ENCODE results near the gene ZNF500. TPM values are rescaled to one million over a fixed set of nuclear protein-coding genes. Genes with fewer than 3 reads are reported as not detected.

ZNF500 gene
- polyA plus RNA-seq, 1 of the 3 experiments (the other 2 are of a cell fraction): 6.3 TPM

DNA sequence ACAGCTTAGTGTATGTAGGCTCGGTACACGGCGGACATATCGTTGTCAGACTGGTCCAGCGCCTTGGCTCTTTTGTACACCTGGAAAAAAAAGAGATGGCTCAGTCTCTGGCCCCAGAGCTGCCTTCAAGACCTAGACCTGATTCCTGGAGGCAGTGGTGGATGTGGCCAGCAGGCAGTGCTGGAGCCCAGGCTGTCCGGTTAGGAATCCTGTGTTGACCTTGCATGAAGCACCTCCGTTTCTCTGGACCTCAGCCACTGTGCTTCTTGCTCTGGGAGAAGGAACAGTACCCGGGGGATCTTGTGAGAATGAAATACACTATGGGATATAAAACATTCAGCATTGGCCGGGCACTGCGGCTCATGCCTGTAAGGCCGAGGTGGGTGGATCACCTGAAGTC, 38.3 kb upstream of the ZNF500 start:
- DNase-seq: no peak
- 0 out of 2 replicates have a peak, but pooled peaks cover 7% of the 10 kb centered on the region for H3K79me2 ChIP-seq (ENCODE audit: insufficient read depth)
- TF ChIP-seq RAD21 (IDR thresholded peaks at IDR 0.05; ENCODE audit: low read length) (no peak), JUND (IDR thresholded peaks at IDR 0.05) (no peak), ELF1 (IDR thresholded peaks at IDR 0.05) (no peak), RCOR1 (IDR thresholded peaks at IDR 0.05; ENCODE audit: low read length) (no peak), TCF12 (IDR thresholded peaks at IDR 0.05) (no peak), CHD2 (IDR thresholded peaks at IDR 0.05; ENCODE audit: low read length, partially characterized antibody) (no peak), MEF2A (IDR thresholded peaks at IDR 0.05; ENCODE audit: borderline replicate concordance, low read depth) (no peak), NFIC (IDR thresholded peaks at IDR 0.05; ENCODE audit: borderline replicate concordance) (no peak), MXI1 (IDR thresholded peaks at IDR 0.05; ENCODE audit: low read depth, low read length) (no peak), SMC3 (IDR thresholded peaks at IDR 0.05; ENCODE audit: low read depth, low read length) (no peak), EP300 (IDR thresholded peaks at IDR 0.05; ENCODE audit: borderline replicate concordance in 1 of 2, low read depth in 1 of 2, low read length in 1 of 2) (no peak), SIN3A (IDR thresholded peaks at IDR 0.05; ENCODE audit: borderline replicate concordance, low read depth, low read length) (no peak)
- TF ChIP-seq, protein P1, sequence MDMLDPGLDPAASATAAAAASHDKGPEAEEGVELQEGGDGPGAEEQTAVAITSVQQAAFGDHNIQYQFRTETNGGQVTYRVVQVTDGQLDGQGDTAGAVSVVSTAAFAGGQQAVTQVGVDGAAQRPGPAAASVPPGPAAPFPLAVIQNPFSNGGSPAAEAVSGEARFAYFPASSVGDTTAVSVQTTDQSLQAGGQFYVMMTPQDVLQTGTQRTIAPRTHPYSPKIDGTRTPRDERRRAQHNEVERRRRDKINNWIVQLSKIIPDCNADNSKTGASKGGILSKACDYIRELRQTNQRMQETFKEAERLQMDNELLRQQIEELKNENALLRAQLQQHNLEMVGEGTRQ (IDR thresholded peaks at IDR 0.05; ENCODE audit: borderline replicate concordance, low read depth, low read length): no peak
- TF ChIP-seq, protein P2, sequence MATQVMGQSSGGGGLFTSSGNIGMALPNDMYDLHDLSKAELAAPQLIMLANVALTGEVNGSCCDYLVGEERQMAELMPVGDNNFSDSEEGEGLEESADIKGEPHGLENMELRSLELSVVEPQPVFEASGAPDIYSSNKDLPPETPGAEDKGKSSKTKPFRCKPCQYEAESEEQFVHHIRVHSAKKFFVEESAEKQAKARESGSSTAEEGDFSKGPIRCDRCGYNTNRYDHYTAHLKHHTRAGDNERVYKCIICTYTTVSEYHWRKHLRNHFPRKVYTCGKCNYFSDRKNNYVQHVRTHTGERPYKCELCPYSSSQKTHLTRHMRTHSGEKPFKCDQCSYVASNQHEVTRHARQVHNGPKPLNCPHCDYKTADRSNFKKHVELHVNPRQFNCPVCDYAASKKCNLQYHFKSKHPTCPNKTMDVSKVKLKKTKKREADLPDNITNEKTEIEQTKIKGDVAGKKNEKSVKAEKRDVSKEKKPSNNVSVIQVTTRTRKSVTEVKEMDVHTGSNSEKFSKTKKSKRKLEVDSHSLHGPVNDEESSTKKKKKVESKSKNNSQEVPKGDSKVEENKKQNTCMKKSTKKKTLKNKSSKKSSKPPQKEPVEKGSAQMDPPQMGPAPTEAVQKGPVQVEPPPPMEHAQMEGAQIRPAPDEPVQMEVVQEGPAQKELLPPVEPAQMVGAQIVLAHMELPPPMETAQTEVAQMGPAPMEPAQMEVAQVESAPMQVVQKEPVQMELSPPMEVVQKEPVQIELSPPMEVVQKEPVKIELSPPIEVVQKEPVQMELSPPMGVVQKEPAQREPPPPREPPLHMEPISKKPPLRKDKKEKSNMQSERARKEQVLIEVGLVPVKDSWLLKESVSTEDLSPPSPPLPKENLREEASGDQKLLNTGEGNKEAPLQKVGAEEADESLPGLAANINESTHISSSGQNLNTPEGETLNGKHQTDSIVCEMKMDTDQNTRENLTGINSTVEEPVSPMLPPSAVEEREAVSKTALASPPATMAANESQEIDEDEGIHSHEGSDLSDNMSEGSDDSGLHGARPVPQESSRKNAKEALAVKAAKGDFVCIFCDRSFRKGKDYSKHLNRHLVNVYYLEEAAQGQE (IDR thresholded peaks at IDR 0.05; ENCODE audit: low read depth, low read length): no peak
- no peaks in the 10 kb centered on the region for H3K9me2 ChIP-seq
- H3K27me3 ChIP-seq (ENCODE audit: insufficient read depth): no peaks in the 10 kb centered on the region
- ChIA-PET CTCF (no interaction called here), POLR2A (no interaction called here)
- H3K4me3 ChIP-seq (ENCODE audit: low read depth in 2 of 2, low read length in 1 of 2): no peak overlapping the region
- no peak overlapping the region for H3K27ac ChIP-seq (ENCODE audit: low read depth in 2 of 2, low read length in 1 of 2)
- peaks cover 0 to 18% of the 10 kb centered on the region in 2 experiments; a peak in 3 of 4 replicates for H3K4me1 ChIP-seq (ENCODE audit: control insufficient read depth in 1 of 2, insufficient read depth in 2 of 2, low read depth in 1 of 2, low read length in 1 of 2)
- no peaks in the 10 kb centered on the region for H3K9me3 ChIP-seq
- no peaks in the 10 kb centered on the region for H4K20me1 ChIP-seq (ENCODE audit: insufficient read depth)
- H3K4me2 ChIP-seq: no peak overlapping the region
- WGBS (ENCODE audit: low lambda C conversion rate): 88% methylated on average over 10 of the region's 11 CpGs
- H3K36me3 ChIP-seq (replicated peaks in 1 of 2; ENCODE audit: control insufficient read depth in 1 of 2, insufficient read depth in 2 of 2, low read length in 1 of 2): peaks cover 14 to 21% of the 10 kb centered on the region in 2 experiments
- H2AFZ ChIP-seq (ENCODE audit: low read depth): no peak overlapping the region
- peaks cover 15% of the 10 kb centered on the region for H3F3A ChIP-seq (replicated peaks; ENCODE audit: insufficient read depth)
- H3K9ac ChIP-seq: no peak overlapping the region

All from SK-N-SH (cell line).